ENCODE results near the gene KLHL22.
"Not testable (repeated sequence)": the region's sequence is repeated elsewhere in the genome, so short reads cannot be mapped to it uniquely, and the experiment has no call there.

The KLHL22 gene

DNA sequence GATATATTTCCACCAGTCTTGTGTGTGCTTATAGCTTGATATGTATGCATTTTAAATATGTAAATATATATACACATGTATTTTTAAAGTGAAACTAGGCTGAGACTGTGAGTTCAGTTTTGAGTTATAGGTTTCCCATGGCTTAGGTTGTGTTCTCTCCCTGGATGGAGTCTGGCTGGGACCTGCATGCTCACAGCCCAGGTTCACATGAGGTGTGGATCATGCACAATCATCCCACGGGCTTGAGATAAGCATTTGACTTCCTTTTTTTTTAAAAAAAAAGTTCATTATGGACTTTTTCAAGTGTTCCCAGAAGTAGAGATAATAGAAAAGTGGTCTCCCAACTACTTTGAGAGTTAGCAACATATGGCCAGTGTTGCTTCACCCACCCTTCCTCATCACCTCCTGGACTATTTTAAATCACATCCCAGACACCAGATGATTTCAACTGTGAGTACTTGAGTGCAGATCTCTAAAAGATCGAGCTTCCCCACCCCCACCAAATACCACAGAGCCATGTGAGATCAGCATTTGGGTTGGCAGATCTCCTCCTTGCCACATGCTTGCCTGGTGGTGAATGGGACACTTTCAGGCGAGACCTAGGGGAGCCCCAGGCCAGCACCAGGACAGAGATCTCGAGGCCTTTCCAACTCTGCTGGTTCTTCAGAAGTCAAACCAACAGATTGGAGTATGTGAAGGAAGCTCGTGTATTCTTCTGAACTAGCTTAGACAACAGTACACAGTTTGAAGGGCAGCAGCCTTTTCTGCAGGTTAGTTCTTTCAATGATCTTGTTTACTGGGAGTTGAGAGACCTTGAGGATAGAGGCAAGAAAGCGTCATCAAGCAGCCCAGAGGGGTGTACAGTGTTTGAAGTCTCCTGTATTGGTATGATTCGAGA is 27.7 kb upstream of the KLHL22 start:
- no peak for DNase-seq

DNA sequence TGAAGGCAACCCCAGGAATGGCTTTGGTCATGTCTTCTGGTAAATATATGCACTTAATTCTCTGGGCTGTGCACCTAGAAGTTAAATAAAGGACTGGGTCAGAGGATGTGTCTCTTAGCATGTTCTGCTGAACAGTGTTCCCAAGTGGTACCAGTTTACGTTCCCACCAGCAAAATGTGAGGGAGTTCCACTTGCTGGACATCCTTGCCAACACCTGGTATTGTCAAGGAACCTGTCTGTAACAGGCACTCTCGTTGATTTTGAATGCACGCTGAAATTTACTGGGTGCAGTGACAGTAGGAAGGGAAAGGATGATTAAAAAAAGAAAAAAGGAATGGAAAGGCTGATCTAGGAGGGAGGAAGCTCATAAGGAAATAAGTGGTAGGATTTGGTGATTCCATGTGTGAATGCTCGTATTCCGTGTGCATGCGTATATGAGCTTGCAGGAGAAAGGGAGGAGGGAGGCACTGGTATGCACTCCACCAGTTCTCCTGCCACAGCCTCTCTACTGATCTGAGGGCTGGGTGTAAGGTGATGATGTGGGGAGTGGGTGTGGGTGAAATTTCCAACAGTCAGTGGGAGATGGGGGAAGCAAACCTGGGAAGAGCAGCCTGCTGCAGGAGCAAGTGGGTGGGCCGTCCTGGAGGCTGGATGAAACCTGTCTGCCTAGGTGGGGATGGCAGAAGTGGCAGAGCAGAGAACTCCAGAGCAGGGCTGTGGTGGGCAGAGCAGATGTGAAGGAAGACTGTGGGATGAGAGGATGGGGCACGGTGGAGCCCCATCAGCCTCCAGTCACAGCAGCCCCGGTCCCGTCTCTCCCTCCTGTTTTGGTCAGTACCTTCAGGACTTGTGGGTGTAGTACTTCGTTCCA is 26.8 kb upstream of the KLHL22 start:
- no peak for DNase-seq

DNA sequence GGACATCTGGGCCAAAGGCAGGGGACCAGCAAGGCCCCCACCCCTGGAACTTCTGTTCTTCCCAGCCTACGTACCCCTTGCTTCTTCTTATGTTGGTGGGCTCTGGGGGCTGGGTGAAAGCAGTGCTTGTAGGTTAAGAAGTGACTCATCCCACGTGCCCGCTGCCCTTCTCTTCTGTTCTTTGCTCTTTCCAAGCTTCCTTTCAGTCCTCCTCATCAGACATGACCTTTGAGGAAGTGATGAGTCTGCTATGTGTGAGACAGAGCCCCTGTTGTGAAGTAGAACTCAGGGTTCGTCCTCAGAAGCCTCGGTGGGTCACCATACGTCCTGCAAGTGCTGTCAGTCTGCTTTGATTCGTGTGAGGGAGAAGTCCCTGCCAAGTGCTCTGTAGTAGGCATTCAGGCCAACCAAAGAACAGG is 24.5 kb upstream of the KLHL22 start:
- no peak for DNase-seq

DNA sequence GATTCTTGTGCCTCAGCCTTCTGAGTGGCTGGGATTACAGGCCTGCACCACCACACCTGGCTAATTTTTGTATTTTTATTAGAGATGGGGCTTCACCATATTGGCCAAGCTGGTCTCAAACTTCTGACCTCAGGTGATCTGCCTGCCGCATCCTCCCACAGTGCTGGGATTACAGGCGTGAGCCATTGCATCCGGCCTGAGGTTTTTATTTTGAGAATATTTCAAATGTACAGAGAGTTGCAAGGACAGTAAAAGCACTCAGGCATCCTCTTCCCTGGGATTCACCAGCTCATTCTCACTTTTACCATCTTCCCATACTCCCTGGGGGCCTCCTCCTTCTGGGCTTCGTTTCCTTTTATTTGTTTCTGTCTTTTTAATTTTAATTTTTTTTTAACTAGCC is 24.0 kb upstream of the KLHL22 start:
- no peak for DNase-seq

DNA sequence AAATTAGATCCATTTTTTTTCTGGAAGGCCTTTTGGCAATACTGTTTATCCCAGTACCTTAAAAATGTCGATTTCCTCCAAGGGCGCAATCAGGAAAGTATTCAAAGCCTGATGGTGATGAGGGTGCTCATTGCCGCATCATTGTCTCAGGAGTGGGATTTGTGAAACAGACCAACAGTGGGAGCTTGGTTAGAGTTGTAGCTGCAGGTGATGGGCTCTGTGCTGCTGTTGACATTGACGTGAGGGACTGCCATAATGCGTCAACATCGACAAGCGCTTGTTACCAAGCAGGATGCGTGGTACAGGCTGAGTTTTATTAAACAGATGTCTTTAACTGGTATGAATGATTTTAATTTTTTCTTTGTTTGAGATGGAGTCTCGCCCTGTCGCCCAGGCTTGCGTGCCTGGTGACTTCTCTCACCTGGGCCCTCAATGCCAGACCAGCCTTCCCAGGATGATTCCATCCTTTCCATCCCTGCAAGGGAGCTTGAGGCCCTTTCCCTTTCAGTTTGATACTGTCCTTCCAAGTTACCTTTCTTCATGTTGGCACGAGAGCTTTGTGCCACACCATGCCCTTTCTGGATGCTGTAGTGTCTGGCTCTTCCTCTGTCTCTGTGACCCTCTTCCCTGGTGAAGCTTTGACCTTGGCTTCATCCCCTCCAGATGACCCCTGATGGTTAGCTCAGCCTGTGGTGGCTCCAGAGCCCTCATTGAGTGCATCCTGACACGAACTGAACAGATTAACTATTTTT is 22.4 kb upstream of the KLHL22 start:
- DNase-seq = no peak

DNA sequence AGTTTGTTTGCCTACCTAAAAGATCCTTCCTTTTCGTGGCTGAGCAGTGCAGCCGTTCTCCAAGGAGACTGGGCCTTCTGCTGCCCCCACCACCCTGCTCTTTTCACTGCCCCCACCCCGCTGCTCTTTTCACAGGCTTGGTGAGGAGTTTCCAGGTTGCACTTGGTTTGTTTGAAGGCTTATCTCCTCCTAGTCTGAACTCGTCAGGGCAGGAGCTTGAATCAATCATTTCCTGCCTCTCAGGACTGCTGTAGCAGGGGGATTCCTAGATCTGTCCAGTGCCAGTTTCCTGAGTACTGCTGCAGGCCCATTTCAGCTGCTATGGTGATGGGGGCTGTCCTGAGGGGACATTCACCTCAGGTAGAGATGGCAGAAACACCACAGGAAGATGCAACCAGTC is 21.8 kb upstream of the KLHL22 start:
- no peak for DNase-seq

DNA sequence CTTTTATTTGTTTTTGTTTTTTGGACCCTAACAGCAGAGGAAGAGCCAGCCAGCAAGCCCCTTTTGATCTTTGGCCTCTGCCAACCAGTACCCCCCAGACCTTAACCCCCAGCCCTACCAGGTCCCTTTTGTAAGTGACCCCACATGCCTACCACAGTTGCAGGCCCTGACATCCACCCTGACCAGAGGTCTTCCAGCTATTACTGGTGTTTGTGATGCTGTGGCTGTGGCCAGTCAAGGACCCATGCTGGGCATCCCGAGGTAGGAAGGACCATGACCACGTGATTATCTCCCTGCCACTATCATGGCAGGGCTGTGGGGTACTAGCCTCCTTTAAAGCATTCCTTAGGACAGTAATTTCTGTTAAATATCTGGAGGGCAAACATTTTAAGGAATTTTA is 20.8 kb upstream of the KLHL22 start:
- no peak for DNase-seq

DNA sequence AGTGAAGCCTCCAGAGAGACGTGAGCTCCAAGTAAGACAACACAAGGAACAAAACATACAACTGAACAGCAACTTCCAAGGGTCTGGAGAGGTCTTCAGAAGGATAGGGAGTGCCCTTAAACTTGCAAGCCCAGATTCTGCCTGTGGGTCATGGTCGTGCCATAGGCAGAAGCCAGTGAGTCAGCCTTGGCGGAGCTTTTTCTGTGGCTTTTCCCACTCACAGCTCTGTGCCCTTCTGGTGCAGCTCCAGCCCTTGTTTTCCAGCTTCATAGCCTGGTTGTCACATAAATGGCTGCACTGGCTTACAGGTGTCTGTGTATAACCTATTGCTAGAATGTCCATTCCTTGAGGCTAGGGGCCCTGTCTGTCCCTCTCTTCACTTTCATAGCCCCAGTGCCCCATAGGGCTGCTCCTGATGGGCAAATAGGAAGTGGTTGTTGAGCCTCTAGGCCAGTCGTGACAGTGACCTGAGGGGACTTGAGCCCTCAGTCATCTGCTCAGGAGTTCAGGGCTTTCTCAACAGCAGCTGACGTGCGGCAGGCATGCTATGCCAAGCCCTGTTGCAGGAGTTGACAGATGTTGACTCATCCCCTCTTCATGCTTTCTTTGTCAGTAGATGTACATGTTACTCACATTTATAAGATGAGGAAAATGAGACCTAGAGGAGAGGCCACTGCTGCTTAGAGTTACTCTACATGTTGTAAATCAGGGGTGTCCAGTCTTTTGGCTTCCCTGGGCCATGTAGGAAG is 19.2 kb upstream of the KLHL22 start:
- no peak for DNase-seq

DNA sequence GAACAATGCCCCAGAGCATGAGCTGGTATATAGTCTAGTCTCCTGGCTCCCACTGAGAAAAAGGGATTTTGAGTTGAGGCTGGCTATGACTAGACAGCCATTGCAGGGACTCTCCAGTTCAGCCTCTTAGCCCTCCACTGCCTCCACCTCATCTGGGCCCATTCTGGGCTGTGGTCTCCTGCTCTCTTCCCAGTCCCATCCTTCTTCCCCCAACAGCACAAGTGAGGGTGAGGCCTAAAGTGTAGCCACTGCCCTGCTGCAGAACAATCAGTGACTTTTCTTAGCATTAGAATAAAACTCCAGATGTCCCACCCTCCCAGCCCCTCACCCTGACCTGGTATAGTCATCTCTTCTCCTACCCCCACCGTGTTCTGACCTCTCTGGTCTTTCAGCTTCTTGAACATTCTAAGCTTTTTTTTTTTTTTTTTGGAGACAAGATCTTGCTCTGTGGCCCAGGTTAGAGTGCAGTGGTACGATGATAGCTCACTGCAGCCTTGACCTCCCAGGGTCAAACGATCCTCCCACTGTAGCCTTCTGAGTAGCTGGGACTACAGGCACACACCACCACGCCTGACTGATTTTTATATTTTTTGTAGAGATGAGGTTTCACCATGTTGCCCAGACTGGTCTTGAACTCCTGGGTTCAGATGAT is 16.1 kb upstream of the KLHL22 start:
- no peak for DNase-seq

DNA sequence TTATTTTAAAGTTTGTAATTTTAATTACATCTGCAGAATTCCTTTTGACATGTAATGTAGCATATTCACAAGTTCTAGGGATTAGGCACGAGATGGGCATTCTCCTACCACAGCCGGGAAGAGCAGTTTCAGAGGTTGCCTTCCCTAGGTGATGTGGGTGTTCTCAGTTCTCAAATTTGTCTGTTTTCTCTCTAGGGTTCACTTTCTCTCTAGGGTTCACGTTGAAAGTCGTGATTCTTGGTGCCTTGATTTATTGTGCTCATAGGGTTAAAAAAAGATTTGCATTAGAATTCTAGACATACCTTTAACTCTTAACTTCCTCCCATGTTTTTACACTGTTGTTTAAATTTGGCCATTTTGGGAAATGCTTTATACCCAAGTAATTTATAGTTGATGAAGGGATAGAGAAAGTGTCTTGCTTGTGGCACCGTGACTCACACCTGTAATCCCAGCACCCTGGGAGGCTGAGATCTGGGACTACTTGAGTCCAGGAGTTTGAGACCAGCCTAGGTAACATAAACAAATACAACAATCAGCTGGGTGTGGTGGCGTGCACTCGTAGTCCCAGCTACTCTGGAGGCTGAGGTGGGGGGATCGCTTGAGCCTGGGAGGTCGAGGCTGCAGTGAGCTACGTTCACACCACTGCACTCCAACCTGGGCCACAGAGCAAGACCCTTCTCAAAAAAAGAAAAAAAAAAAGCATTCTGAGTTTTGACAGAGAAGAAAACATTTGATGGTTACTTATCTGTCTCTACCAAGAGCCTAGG is 15.4 kb upstream of the KLHL22 start:
- DNase-seq = no peak

DNA sequence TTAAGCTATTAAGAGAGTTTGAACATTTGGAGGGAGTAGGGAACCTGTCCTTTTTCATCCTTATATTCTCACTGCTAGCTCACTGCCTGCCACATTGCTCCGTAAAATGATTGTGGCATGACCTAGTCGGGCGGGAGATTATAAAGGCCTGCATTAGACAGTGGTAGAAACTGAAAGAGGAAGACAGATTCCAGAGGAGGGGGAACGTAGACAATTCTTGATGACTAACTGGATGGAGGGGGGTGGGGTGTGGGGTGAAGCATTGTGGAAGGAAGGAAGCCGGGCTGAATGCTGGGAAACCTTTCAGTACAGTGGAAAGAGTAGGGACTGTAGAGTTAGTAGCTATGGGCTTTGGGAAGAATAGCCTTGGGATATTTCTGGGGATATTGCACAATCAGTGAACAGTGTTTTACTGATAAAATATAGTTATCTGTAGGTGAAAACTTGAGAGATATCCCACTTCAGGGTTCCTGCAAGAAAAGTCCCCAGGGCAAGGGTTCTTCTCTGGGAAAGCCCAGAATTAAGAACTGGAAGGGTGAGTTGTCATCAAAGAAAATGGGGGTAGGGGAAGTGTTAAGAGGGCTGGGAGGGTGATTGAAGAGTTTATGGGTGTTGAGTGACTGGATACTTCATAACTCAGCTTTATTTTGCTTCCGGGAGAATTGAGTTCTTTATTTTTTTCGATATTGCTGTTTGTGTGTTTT is 13.9 kb upstream of the KLHL22 start:
- DNase-seq = peak; percentile 43

DNA sequence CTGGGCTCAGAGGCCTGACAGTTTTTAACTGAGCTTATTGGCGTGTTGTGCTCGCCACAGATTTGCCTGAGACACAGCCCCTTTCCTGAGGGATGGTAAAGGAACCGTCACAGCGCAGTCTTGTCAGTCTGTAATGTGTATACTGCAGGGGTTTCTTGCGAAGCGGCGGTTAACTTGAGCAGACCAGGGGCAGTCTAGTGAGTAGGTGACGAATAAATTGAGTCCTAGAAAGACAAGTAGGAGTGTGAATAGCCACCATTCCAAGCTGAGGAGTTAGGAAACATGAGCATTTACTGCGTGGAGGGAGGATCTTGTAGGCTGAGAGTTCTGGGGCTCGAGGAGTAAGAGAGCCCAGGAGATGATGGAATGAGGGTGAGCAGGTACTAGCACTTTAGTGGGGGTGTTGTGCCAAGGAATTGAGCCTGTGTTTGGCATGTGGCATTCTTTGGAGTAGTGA is 13.2 kb upstream of the KLHL22 start:
- no peak for DNase-seq

DNA sequence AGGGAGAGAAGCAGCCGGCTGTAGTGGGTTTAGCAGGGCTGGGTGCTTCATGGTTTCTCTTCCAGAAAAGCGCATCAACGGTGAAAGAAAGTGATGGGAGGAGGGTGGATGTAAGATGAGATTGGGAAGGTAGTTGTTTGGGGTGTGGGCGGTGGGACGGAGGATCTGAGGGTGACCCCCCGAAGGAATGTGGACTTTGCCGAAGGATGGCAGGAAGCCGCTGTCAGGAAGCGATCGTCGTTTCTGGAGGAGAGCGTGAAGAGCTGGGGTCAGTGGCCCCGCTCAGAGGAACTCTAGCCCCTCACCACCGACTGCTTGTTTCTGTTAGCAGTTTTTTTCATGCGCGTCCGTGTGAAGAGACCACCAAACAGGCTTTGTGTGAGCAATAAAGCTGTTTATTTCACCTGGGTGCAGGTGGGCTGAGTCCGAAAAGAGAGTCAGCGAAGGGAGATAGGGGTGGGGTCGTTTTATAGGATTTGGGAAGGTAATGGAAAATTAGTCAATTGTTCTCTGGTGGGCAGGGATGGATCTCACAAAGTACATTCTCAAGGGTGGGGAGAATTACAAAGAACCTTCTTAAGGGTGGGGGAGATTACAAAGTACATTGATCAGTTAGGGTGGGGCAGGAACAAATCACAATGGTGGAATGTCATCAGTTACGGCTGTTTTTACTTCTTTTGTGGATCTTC is 12.6 kb upstream of the KLHL22 start:
- not testable (repeated sequence) for DNase-seq

DNA sequence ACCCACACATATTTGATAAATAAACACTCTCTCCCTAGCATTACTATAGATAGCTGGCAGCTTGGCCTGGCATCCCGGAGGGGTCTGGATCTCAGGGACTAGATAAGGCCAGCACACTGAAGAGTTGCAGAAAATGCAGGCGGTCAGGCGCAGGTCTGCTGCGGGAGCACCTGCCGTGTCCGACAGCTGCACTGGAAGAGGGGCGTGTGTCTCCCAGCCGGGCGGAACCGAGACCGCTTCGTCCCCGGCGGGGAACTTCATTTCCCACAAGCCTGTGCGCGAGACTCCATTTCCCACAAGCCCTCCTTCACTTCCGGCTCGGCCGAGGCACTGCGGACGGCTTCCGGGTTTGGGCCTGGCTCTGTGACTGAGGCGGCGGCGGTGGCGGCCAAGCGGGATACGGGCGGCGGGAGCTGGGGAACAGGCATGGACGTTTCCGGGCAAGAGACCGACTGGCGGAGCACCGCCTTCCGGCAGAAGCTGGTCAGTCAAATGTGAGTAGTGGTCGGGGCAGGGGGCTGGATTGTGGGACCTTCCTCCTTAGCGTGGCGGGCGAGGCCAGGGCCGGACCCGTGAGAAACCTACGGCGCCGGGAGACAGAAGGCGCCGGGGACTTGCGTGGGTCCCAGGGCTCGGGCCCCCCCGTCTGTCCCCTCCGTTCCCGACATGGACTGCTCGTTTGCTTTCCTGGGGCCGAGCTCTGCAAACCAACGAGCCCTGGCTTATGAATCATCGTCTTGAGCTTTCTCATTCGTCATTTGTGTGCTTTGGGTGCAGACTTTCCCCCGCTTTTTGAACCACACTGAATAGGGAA is 11.9 kb upstream of the KLHL22 start, which contains the start of gene MED15:
MED15 (plus strand) TSS at position 358 of the 814 bp plus-strand sequence; CDS start at position 427, 69 bp downstream.
- DNase-seq = peak; percentile 62

DNA sequence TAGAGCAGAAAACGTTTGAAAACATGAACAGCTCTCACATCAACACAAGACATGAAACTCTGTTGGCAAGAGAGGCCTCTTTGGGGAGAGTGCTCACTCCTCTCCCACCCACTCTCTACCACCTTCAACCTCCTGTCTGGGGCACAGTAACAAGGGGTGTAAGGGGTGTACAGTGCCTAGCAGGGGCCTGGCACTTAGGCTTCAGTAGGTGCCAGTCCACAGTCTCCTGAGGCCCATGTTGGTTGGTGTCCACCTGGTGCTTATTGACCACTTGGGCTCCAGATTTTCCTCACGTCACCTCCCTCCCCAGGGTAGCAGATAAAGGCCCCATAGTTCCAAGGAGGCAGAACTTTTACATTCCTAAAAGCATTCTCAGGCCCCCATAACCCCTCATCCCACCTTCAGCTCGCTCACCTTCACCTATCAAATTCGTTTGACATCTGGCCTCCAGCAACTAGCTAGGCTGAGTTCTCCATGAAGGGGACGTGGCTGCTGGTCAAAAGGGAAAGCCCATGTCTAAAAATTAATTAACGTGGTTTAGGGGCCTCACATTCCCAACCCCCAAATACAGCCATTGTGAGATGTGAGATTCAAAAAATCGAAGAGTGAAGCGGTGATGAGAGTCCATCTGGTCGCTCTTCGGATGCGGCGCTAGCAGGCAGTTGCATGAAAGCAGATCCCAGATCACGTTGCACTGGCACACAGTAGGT is 11.1 kb upstream of the KLHL22 start:
- no peak for DNase-seq

DNA sequence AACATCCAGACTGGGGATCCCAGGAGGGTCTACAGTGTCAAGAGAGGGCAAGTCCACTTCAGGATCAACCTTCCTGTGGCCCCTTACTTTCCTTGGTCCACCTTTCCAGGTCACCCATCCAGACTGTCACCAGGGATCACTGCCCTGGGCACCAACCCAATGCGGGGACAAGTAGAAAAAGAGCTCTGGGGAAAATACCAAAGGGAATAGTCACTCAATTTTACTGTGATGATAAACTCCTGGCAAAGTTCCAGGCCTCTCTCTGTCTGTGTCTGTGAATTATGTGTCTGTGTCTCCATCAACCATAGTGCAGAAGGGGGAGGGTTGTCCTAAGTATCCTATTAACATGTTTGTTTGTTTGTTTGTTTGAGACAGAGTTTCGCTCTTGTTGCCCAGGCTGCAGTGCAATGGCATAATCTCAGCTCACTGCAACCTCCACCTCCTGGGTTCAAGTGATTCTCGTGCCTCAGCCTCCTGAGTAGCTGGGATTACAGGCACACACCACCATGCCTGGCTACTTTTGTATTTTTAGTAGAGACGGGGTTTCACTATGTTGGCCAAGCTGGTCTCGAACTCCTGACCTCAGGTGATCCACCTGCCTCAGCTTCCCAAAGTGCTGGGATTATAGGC is 8.8 kb upstream of the KLHL22 start:
- not testable (repeated sequence) for DNase-seq

DNA sequence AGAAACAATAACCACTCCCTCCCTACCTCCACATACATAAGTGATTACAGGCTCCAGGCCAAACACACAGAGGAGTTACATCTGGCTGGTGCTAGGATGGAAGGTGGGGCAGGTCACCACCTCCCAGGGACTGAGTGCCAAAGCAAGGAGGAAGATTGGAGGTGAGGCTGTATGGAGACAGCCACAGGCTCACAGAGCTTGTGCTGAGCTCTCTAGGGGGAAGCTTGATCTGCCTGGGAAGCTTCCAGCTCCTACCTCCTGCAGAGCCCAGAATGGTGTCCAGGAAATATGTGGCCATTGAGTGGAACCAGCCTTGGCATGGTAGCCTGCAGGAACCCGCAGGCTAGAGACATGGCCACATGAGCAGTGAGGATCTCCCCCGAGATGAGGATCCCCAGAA is 8.2 kb upstream of the KLHL22 start:
- no peak for DNase-seq

Data from GOT3 (cell line).